Thyroid gland (tissue), 4 donors: ENCODE data around the gene CANT1. TPM values are rescaled to one million over a fixed set of nuclear protein-coding genes. Genes with fewer than 3 reads are reported as not detected.

Experiments used
- DNase-seq, 2 donors: peaks; one replicate each; pipeline ENCODE4 v3.0.0-alpha.2; 2019
- H3K27ac ChIP-seq, 3 donors: fragments of 200-600 bp; sonication (generic); 1 replicate in 2 of 3; 2 replicates in 1 of 3; pipeline ENCODE4 v1.5.1; 2016 to 2019; ENCODE audit warnings: mild to moderate bottlenecking in 1 of 3, moderate library complexity in 1 of 3
- H3K27me3 ChIP-seq: fragments of 200-600 bp; sonication (generic); one replicate; pipeline ENCODE4 v1.5.1; 2019
- H3K36me3 ChIP-seq, 2 donors: fragments of 200-600 bp; sonication (generic); one replicate each; pipeline ENCODE4 v1.5.1; 2016 to 2019
- H3K4me1 ChIP-seq, 2 donors: fragments of 200-600 bp; sonication (generic); one replicate each; pipeline ENCODE4 v1.5.1; 2017 to 2019
- H3K4me3 ChIP-seq, 3 donors: fragments of 200-600 bp; sonication (generic); replicated peaks in 1 of 3; 1 replicate in 2 of 3; 2 replicates in 1 of 3; pipeline ENCODE4 v1.5.1; 2016; ENCODE audit warnings: mild to moderate bottlenecking in 1 of 3
- H3K9me3 ChIP-seq: fragments of 200-600 bp; sonication (generic); one replicate; pipeline ENCODE4 v1.5.1; 2017
- CTCF ChIP-seq, 6 experiments: fragments of 200-600 bp in 3 of 6; fragments of 450-650 bp in 3 of 6; sonication (generic) in 3 of 6; IDR thresholded peaks; one replicate each; pipeline ENCODE4 v1.5.1; 2016 to 2019; ENCODE audit warnings: antibody characterized with exemption in 6 of 6, mild to moderate bottlenecking in 2 of 6, inconsistent platforms in 1 of 6, moderate library complexity in 1 of 6
- POLR2A ChIP-seq, 2 donors: fragments of 450-650 bp; IDR thresholded peaks; one replicate each; pipeline ENCODE4 v1.6.1; 2017; ENCODE audit warnings: antibody characterized with exemption in 2 of 2, mild to moderate bottlenecking in 2 of 2, moderate library complexity in 1 of 2
- WGBS, 2 donors: methylation state at CpG; one replicate each; pipeline ENCODE4 v1.1.5; 2017; 5-methylcytosine and 5-hydroxymethylcytosine counted together
- intact Hi-C: fragments of 100-400 bp; cut with DNase I; formaldehyde crosslinking; loops from one replicate; pipeline ENCODE4 v1.15.1; 2023
- total RNA-seq, 4 donors: library from RNA; depleted of rRNA; stranded (reverse); fragments of >200 nt; gene quantifications; one replicate each; pipeline ENCODE4 v1.2.3, GENCODE V29; 2016

CANT1 gene
- total RNA-seq, 4 donors from 2014 or later = 21.2 to 37.1 (median 27.3) TPM

GRCh38 chr17:78980624-78980972, 29.0 kb downstream of the CANT1 start:
- Histone ChIP-seq H3K4me1 (peaks cover 35 to 49% of the 10 kb centered on the region in 2 donors), H3K27me3 (no peaks in the 10 kb centered on the region), H3K27ac (peak overlapping the region in 1 of 3 donors; percentile 57), H3K4me3 (no peak overlapping the region), H3K9me3 (no peaks in the 10 kb centered on the region), H3K36me3 (no peaks in the 10 kb centered on the region)
- no peak for TF ChIP-seq CTCF (IDR thresholded peaks at IDR 0.05)
- TF ChIP-seq POLR2A (IDR thresholded peaks at IDR 0.05) = no peak
- intact Hi-C loops = no loop called here
- no peak for DNase-seq
- WGBS, 2 donors = 48 to 60% methylated on average over 3 to 5 of the region's 8 CpGs

- no peaks in the 10 kb centered on the region for H3K27me3 ChIP-seq
- intact Hi-C loops = no loop called here
- 45 to 46% methylated on average over 16 of the region's 16 CpGs for WGBS, 2 donors
- peak; percentile 84 to 89 for DNase-seq
- TF ChIP-seq POLR2A (IDR thresholded peaks at IDR 0.05) (peak in 1 of 2 donors; percentile 43), CTCF (IDR thresholded peaks at IDR 0.05) (no peak)
- peaks cover 35 to 53% of the 10 kb centered on the region in 2 donors for H3K4me1 ChIP-seq
- H3K36me3 ChIP-seq = no peaks in the 10 kb centered on the region
- H3K27ac ChIP-seq = peak within 1 kb of the TSS; percentile 57 to 73 (median 63)
- H3K4me3 ChIP-seq = peak within 1 kb of the TSS in 1 of 3 donors; percentile 27
- no peaks in the 10 kb centered on the region for H3K9me3 ChIP-seq
These were observed 29.6 kb downstream of the CANT1 start, which contains the start of gene LGALS3BP for GRCh38 chr17:78979780-78980623. Gene LGALS3BP, minus strand, starts transcription at chr17:78979923. Its CDS starts 2,732 bp downstream, at chr17:78977191.

- WGBS, 2 donors = 72% methylated on average over 9 to 17 of the region's 21 CpGs
- H3K4me3 ChIP-seq = no peak overlapping the region
- intact Hi-C loops = no loop called here
- DNase-seq = peak in 1 of 2 donors; percentile 10
- peaks cover 47 to 60% of the 10 kb centered on the region in 2 donors for H3K4me1 ChIP-seq
- TF ChIP-seq POLR2A (IDR thresholded peaks at IDR 0.05) (no peak), CTCF (IDR thresholded peaks at IDR 0.05) (no peak)
- no peaks in the 10 kb centered on the region for H3K36me3 ChIP-seq
- peak overlapping the region in 1 of 3 donors; percentile 75 for H3K27ac ChIP-seq
- no peaks in the 10 kb centered on the region for H3K9me3 ChIP-seq
- no peaks in the 10 kb centered on the region for H3K27me3 ChIP-seq
These were observed 31.3 kb downstream of the CANT1 start for GRCh38 chr17:78977997-78978973.

GRCh38 chr17:78977681-78977943, 32.0 kb downstream of the CANT1 start:
- Histone ChIP-seq H3K4me3 (no peak overlapping the region), H3K27me3 (no peaks in the 10 kb centered on the region), H3K4me1 (peaks cover 47 to 60% of the 10 kb centered on the region in 2 donors), H3K9me3 (no peaks in the 10 kb centered on the region), H3K36me3 (no peaks in the 10 kb centered on the region), H3K27ac (peak overlapping the region in 2 of 3 donors; percentile 75 to 80)
- TF ChIP-seq POLR2A (IDR thresholded peaks at IDR 0.05) = no peak
- TF ChIP-seq CTCF (IDR thresholded peaks at IDR 0.05) = no peak
- intact Hi-C loops = no loop called here
- WGBS, 2 donors = 83 to 84% methylated on average over 8 of the region's 8 CpGs
- no peak for DNase-seq
